Activated naive CD4-positive, alpha-beta T cell (primary cell): ENCODE results near the gene VWA5B2.

Experiments used
- DNase-seq, 4 experiments: peaks; one replicate each; lab custom pipeline; 2025; lab: John Stamatoyannopoulos, UW

VWA5B2 gene

DNA sequence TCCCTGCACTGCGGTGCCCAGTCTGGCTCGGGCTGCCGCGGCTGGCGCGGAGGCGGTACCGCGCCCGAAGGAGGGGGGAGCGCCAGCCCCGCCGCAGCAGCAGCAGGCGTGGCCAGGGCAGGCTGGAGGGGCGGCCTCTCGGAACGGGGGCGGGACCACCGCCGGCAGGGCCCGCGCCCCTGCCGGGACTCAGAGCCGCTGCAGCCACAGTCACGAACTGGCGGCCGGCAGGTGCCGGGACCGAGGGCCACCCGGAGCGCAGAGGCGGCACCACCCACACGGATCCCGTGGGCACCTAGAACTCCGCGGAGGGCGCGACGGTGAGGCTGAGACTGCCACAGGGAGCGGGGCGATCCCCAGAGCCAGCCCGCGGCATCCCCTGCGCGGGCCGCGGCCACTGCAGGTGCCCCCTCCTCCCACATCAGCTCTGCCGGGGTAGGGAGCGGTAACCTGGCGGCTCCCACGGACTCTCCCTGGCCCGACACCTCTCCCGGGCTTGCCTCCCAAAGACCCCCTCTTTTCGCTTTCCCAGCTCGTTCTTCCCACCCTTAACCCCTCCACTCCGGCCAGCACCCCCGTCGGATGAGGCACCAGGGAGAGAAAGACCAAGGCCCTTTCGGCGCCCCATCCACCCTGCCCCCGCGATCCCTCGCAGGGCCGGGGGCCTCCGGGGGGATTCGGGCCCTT, at the start of gene VWA5B2:
Gene VWA5B2, plus strand, starts transcription at position 192 of the 687 bp plus-strand sequence. CDS start 944 bp downstream, outside the sequence.
- peak; percentile 15 to 68 (median 20) for DNase-seq

DNA sequence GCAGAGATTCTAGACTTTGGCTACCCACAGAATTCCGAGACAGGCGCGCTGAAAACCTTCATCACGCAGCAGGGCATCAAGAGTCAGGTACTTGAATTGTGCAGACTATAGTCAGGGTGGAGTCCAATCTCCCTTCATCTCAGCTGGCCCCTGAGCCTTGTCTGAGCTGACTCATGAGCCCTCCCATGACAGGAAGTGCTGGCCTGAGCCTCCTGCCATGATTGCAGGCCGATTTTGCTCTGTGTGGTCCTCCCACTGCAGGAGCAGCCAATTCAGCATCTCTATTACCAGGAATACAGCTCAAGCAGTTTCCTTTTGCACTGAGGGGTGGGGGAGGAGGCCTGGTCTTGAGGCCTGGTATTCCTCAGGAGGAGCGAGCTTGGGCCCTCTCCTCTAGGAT, 49.2 kb upstream of the VWA5B2 start:
- DNase-seq, result no peak

DNA sequence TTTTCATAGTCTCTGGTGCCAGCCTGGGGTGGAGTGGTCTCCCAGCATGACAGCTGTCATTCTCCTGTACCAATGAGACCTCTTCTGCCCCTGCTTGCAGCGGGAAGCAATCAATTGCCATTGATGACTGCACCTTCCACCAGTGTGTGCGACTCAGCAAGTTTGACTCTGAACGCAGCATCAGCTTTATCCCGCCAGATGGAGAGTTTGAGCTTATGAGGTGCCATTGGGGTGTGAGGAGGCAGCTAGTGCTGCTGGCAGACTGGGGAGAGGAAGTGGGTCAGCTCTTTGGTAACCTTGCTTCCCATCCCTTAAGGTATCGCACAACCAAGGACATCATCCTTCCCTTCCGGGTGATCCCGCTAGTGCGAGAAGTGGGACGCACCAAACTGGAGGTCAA, 47.8 kb upstream of the VWA5B2 start:
- DNase-seq, result no peak

DNA sequence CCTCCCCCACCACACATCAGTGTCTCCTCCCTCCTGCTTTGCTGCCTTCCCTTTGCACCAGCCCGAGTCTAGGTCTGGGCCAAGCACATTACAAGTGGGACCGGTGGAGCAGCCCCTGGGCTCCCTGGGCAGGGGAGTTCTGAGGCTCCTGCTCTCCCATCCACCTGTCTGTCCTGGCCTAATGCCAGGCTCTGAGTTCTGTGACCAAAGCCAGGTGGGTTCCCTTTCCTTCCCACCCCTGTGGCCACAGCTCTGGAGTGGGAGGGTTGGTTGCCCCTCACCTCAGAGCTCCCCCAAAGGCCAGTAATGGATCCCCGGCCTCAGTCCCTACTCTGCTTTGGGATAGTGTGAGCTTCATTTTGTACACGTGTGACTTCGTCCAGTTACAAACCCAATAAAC, 45.7 kb upstream of the VWA5B2 start:
- no peak for DNase-seq

DNA sequence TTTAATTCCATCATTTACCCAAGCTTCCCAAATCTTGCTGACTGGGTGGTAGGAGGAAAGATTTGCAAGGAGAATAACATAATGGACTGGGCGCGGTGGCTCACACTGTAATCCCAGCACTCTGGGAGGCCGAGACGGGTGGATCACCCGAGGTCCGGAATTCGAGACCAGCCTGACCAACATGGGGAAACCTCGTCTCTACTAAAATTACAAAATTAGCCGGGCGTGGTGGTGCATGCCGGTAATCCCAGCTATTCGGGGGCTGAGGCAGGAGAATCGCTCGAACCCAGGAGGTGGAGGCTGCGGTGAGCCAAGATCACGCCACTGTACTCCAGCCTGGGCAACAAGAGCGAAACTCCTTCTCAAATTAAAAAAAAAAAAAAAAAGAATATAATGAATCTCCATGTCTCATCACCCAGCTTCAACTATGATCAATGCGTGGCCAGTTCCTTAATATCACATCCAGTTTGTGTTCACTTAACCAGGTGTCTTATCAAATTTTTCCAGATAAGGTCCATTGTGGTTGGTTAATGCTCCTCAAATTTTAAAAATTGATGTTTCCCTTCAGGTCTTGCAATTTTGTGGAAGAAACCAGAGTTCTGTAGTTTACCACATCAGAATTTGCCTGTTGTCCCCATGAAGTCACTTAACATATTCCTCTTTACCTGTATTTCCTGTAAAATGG, 44.7 kb upstream of the VWA5B2 start:
- DNase-seq, result no peak

DNA sequence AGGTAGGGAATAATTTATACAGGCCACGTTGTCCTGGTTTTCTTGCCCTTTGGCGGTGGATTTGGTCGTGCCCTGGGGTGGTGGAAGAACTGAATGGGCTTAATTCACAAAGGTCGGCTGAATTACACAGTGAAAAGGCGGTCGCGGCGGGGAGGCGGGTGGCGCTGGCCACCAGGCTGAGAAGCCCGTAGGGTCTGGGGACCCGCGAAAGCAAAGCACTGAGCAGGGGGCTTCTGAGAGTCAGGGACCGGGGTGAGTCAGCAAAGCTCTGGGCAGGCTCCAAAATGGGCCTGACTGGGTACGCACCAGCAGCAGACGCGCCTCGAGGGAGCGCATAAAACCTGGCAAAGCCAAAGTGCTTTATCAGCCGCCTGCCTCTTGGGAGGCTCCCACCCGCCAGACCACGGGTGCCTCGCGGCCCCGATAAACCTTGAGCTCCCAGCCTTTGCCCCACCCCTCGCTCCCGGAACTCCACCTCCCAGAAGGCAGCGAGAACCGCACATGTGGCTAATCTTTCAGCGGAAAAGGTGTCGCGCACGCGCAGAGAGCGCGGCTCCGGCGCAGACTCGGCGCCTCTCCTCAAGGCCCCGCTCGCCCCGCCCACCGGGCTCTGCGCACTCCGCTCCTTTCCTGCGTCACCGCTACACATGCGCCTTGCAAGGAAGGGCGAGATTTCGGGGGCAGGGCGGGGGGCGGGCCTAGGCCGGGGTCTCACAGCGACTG, 43.8 kb upstream of the VWA5B2 start:
- DNase-seq, result peak; percentile 99

DNA sequence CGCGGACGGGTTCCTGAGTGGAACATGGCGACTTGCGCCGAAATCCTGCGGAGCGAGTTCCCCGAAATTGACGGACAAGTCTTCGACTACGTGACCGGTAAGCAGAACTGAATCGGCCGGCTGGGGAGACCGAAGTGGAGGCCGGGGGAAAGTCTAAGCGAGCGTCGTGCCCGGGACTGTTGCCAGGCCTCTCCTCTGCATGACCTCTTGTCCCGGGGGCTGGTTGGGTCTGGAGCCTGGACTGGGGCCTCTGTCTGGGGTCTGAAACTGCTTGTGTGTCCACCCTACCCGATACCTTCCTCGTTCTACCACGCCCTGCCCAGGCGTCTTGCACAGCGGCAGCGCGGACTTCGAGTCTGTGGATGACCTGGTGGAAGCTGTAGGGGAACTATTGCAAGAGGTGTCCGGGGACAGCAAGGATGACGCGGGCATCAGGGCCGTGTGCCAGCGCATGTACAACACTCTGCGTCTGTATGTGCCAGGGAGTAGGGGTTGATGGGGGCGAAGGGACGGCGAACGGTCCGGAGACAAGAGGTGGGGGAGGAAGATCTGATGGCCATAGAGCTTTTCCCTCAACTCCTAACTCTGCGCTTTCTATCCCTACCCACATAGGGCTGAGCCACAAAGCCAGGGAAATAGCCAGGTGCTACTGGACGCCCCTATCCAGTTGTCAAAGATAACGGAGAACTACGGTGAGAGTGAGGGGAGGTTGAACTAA, 43.0 kb upstream of the VWA5B2 start, which contains the start of gene ABCF3:
Gene ABCF3, plus strand, starts transcription at position 16 of the 718 bp plus-strand sequence. Its CDS starts 9 bp downstream, at position 25.
- DNase-seq, result no peak

DNA sequence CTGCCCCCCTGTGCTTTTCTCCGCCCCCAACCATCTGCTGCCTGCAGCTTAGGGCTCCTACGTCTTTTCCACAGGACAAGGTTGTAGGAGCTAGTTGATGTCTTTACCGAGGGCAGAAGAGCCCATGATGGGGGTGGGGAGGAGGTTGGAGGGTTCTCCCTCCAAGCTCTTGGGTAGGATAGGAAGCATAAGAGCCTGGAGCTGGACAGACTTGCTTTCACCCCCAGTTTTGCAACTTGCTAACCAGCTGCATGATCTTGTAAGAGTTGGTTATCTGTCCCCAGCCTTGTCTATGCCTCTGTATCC, 42.5 kb upstream of the VWA5B2 start:
- DNase-seq, result no peak

DNA sequence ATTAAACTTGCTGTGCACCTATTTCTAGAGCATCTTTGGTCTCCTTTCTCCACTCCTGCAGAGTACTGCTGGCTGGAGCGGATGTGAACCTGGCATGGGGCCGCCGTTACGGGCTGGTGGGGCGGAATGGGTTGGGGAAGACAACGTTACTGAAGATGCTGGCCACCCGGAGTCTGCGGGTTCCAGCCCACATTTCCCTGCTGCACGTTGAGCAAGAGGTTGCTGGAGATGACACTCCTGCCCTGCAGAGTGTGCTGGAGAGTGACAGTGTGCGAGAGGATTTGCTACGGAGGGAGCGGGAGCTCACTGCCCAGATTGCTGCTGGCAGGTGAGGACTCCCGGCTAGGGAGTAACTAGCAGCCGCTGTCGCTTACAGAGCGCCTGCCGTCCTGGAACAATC, 41.3 kb upstream of the VWA5B2 start:
- no peak for DNase-seq

DNA sequence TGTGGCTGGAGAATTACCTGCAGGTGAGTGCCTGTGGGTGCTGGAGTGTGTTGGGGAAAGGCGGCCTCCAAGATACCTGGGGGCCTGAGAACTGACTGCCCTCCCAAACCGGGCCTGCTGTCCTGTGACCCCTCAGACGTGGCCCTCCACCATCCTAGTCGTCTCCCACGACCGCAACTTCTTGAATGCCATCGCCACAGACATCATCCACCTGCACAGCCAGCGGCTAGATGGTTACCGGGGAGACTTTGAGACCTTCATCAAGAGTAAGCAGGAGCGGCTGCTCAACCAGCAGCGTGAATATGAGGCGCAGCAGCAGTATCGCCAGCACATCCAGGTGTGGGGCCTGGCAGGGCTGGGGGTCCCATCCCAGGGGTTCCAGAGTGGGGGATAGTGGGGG, 40.0 kb upstream of the VWA5B2 start:
- DNase-seq, result no peak

DNA sequence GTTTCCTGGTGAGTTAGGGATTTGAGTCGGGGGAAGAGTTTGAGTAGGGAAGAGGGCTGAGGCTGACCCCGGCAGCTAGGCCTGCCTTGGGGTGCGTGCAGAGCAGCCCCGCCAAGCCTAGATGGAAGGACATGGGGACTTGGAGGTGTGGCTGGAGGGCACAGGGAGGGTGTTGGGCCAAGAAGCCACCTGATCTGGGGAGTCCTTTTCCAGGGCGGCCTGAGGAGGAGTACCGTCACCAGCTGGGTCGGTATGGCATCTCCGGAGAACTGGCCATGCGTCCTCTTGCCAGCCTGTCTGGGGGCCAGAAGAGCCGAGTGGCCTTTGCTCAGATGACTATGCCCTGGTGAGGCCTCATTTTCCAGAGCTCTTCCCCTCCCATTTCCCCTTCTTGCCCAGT, 36.5 kb upstream of the VWA5B2 start:
- DNase-seq, result no peak

DNA sequence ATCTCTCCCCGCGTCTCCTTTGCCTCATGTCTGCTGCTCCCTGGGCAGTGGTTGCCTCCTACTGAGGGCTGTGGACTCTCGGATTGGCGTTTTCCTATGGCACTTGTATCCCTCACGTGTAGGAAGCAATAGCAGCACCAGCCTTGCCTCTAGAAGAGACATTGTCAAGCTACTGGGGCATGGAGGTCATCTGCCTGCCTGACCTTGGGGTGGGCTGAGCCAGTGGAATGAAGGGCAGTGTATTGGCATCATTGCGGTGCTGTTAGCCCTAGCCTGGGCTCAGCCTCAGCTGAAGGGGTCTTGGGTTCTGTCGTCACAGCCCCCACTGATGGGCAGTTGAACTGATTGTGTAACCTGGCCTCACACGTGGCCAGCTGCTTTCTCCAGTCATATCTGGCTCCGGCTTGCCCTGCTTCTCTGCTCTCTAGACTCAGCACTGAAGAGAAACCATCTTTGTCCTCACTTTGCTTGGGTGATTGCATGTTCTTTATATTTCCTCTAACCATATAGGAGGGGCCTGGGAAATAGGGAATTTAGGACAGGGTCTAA, 35.3 kb upstream of the VWA5B2 start:
- no peak for DNase-seq

DNA sequence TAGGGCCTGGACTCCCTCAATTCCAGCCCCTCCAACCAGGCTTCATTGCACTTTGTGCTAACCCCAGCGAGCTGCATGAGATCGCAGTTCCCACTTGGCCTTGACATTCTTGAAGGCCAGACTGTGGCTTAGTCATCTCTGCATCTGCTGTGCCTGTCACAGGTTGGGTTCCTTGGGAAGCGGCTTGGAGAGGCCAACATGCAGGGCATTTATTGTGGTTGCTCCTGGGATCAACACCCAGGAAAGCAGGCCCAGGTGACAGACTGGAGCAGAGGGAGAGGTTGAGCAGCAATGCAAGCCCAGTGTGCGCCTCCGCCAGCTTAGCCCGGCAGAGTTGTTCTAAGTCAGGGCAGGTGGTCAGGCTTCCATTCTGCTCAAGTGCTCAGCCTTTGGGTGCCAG, 32.8 kb upstream of the VWA5B2 start:
- DNase-seq, result no peak

DNA sequence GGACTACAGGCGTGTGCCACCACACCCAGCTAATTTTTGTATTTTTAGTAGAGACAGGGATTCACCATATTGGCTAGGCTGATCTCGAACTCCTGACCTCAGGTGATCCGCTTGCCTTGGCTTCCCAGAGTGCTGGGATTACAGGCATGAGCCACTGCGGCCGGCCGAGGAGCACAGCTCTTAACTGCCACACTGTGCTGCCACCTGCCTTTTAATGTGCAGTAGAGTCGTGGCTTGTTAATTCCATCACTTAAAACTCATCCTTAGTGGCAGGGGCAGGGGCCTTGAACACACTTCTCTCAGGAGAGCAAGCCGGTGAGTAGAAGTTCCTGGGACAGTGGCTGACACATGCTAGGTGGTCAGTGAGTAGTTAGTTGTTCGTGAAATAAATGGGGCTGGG, 30.9 kb upstream of the VWA5B2 start:
- DNase-seq, result no peak

DNA sequence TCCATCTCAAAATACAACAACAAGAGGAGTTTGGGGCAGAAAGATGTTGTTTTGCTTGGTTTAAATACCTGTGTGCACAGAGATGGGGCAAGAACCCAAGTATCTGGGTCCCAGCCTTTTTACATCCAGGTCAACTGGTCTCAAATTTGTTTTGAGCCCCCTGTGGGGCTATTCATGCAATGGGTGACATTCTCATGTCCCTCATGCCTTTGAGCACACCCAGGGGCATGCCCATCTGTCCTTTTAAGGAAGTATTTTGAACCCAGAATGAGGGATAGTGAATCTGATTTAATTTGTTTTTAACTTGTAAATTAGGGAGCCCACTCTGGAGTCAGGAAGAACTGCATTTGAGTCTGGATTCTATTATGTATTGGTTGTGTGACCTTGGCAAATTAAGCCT, 28.6 kb upstream of the VWA5B2 start:
- DNase-seq, result no peak

DNA sequence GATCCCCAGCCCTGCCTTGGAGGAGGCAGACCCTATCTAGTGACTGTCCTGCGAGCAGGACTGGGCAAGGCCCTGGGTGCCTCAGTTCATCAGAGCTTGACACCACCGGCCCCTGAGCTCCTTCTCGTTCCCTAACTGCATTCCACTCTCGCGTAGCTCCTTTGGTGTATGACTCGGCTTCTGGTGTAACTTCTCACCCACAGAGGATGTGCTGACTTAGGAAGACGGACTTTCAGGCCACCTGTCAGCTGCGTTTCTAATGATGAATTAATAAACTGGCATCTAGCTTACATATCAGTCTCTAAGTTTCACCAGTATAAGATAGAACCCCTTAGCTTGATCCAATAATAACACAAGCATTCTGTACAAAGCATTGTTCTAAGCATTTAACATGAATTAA, 25.9 kb upstream of the VWA5B2 start:
- DNase-seq, result no peak

DNA sequence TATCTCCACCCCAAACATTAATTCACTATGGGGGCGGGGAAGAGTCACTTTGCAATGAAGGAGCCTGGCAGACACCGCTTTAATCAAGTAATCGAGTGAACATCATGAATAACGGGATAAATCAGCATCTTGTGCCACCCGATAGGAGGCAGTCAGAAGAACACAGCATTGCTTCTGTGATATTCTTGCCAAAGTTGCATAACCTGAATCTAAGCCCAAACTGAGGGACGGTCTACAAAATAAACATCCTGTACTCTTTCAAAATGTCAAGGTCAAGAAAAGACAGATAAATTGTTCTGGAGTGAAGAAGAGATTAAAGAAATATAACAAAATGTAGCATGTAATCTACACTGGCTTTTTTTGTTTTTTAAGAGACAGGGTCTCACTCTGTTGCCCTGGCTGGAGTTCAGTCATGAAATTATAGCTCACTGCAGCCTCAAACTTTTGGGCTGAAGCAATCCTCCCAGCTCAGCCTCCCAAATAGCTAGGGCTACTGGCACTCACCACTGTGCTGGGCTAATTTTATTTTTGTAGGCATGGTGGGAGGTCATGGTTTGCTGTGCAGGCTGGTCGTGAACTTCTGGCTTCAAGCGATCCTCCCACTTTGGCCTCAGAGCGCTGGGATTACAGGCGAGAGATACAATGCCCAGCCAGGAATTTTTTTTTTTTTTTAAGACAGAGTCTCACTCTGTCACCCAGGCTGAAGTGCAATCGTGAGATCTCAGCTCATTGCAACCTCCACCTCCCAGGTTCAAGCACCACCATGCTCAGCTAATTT, 20.1 kb upstream of the VWA5B2 start:
- no peak for DNase-seq

DNA sequence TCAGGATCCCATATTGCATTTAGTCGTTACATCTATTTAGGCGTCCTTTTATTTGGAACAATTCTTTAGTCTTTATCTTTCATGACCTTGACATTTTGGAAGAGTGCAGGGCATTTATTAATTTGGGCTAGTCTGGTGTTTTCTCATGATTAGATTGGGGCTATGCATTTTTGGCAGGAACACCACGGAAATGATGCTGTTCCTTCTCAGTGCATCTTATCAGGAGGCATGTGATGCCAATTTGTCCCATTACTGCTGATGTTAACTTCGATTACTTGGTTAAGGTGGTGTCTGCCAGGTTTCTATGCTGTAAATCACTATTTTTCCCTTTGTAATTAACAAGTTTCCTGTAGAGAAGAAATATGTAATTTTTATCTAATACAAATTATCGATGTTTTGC, 18.1 kb upstream of the VWA5B2 start:
- DNase-seq, result no peak

DNA sequence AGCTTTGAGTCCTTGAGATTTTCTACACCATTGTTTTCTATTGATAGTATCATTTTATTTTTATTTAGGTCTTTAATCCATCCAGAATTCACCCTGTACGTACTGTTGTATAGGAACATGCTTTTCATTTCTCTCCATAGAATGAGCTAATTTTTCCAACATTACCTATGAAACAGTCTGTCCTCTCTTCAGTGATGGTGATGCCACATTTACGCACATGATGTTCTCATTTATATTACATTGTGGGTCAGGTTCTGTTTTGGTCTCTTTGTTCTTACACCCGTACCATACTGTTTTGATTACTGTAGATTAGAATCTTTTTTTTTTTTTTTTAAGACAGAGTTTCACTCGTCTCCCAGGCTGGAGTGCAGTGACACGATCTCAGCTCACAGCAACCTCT, 17.7 kb upstream of the VWA5B2 start:
- DNase-seq, result no peak

DNA sequence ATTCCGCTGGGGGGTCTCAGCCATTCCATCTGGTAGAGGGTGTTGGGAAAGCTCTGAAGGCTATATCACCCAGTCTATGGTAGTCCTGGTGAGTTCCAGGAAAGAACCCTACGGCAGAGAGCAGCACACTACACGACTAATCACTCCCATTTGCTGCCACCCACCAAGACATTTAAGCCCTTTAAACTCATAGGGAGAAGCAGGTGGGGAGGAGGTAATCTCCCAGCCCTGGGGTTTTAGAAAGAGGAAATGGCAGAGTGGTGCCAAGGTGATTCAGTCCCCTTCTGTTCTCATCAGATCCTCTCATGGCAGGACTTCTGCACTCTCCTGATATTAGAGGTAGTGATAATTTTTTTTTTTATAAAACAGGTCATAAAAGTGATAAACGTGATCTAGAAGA, 10.6 kb upstream of the VWA5B2 start:
- no peak for DNase-seq

DNA sequence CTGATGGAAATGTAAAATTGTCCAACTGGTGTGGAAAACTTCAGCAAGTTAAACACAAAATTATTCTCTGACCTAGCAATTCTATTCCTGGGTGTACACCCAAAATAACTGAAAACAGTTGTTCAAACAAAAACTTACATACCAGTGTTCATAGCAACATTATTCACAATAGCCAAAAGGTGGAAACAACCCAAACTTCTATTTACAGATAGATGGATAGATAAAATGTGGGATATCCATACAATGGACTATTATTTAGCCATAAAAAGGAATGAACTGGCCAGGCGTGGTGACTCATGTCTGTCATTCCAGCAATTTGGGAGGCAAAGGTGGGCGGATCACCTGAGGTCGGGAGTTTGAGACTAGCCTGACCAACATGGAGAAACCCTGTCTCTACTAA, 6.9 kb upstream of the VWA5B2 start:
- no peak for DNase-seq

DNA sequence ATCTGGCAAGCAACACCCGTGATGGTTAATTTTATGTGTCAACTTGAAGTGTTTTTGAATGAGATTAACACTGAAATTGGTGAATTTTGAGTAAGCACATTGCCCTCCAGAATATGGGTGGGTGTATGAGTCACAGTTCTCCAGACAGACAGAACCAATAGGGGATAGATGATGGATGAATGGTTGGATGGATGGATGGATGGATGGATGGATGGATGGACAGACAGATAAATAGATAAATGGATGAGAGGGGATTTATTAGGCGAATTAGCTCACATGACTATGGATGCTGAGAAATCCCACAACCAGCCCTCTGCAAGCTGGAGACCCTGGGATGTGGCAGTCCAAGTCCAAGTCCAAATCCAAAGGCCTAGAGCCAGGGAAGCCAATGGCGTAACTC, 5.4 kb upstream of the VWA5B2 start:
- DNase-seq, result no peak
